NB4 (cell line): ENCODE results near the gene KLHL6.
"Not testable (repeated sequence)": the region's sequence is repeated elsewhere in the genome, so short reads cannot be mapped to it uniquely, and the experiment has no call there.

Experiments used
- DNase-seq: peaks from one replicate; pipeline ENCODE4 v3.0.0; 2010; ENCODE audit warnings: low read depth
- H3K4me3 ChIP-seq: one replicate; pipeline ENCODE4 v1.5.1; 2011; ENCODE audit warnings: mild to moderate bottlenecking, low read depth, low read length, moderate library complexity
- MAX ChIP-seq: IDR thresholded peaks from 2 replicates; pipeline ENCODE4 v1.6.1; 2011; ENCODE audit warnings: low read depth, low read length
- MYC ChIP-seq: IDR thresholded peaks from 2 replicates; pipeline ENCODE4 v1.6.1; 2011; ENCODE audit warnings: low read depth, low read length
- POLR2A ChIP-seq: IDR thresholded peaks from 2 replicates; pipeline ENCODE4 v1.6.1; 2011; ENCODE audit warnings: mild to moderate bottlenecking; ENCODE audit not compliant: insufficient read length; ENCODE audit errors: extremely low read depth
- TF ChIP-seq, protein P1 (sequence below): IDR thresholded peaks from one replicate; pipeline ENCODE4 v1.5.1; 2012; ENCODE audit warnings: low read depth, low read length

Gene KLHL6

GRCh38 chr3:183577346-183577745, 21.8 kb upstream of the KLHL6 start:
- H3K4me3 ChIP-seq = no peak overlapping the region
- no peak for DNase-seq

GRCh38 chr3:183576487-183577107, 21.1 kb upstream of the KLHL6 start:
- DNase-seq = peak; percentile 53
- no peak overlapping the region for H3K4me3 ChIP-seq
- TF ChIP-seq, protein P1, sequence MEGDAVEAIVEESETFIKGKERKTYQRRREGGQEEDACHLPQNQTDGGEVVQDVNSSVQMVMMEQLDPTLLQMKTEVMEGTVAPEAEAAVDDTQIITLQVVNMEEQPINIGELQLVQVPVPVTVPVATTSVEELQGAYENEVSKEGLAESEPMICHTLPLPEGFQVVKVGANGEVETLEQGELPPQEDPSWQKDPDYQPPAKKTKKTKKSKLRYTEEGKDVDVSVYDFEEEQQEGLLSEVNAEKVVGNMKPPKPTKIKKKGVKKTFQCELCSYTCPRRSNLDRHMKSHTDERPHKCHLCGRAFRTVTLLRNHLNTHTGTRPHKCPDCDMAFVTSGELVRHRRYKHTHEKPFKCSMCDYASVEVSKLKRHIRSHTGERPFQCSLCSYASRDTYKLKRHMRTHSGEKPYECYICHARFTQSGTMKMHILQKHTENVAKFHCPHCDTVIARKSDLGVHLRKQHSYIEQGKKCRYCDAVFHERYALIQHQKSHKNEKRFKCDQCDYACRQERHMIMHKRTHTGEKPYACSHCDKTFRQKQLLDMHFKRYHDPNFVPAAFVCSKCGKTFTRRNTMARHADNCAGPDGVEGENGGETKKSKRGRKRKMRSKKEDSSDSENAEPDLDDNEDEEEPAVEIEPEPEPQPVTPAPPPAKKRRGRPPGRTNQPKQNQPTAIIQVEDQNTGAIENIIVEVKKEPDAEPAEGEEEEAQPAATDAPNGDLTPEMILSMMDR = no peak
- no peak for TF ChIP-seq POLR2A
- no peak for TF ChIP-seq MAX
- no peak for TF ChIP-seq MYC

More at GRCh38 chr3:183577346-183577745, 21.8 kb upstream of the KLHL6 start:
- TF ChIP-seq, protein P1 = no peak
- no peak for TF ChIP-seq MYC
- TF ChIP-seq POLR2A = no peak
- TF ChIP-seq MAX = no peak

DNA sequence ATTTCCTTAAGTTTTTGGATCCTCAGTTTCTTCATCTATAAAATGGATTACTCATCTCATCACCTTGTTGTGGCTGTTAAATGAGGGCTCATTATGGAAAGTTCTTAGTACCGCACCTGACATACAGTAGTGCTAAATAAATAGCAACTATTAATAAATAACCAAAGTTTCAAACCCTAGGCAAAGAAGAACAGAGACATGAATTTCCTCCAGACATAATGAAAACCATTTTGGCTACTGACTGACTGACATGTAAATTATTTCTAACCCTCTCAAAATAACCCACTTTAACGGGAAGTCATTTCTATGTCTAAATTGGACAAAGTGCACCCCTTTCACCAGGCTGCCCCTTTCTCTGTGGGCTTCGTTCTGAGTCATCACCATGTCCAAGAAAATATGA, 17.4 kb upstream of the KLHL6 start:
- TF ChIP-seq MYC (no peak), POLR2A (no peak), MAX (no peak)
- TF ChIP-seq, protein P1 = no peak
- no peak overlapping the region for H3K4me3 ChIP-seq
- DNase-seq = no peak

DNA sequence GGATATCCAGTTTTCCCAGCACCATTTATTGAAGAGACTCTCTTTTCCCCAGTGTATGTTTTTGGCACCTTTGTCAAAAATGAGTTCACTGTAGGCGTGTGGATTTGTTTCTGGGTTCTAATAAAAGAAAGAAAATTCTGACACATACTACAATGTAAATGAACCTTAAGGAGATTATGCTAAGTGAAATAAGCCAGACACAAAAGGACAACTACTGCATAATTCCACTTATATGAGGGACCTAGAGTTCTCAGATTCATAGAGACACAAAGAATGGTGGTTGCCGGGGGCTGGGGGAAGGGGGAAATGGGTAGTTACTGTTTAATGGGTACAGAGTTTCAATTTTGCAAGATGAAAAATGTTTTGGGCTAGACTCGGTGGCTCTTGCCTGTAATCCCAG, 14.7 kb upstream of the KLHL6 start:
- not testable (repeated sequence) for H3K4me3 ChIP-seq, DNase-seq

DNA sequence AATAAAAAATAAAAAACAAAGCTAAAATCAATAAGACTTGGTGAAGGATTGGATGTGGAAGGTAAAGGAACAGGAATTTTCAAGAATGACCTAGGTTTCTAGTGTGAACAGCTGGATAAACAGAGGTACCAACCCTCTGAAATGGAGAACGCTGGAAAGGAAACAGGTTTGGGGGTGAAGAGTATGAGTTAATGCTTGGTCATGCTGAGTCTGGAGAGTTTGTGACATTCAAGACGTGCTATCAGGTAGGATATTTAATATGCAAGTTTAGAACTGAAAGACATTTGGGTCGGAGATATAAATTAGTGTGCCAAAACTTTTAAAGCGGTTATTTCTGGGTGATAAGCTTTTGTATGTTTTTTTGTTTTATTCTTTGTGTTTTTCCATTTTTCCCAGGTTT, 11.4 kb upstream of the KLHL6 start:
- DNase-seq = no peak
- no peak overlapping the region for H3K4me3 ChIP-seq
- TF ChIP-seq POLR2A = no peak
- TF ChIP-seq, protein P1 = no peak
- TF ChIP-seq MAX = no peak
- no peak for TF ChIP-seq MYC

GRCh38 chr3:183564046-183564445, 8.5 kb upstream of the KLHL6 start:
- no peak for TF ChIP-seq POLR2A
- DNase-seq = peak; percentile 8
- no peak overlapping the region for H3K4me3 ChIP-seq

GRCh38 chr3:183563536-183563874, 8.0 kb upstream of the KLHL6 start:
- H3K4me3 ChIP-seq = no peak overlapping the region
- DNase-seq = no peak
- TF ChIP-seq, protein P1 = no peak
- TF ChIP-seq MYC (no peak), POLR2A (no peak), MAX (no peak)
